ENCODE measurements around the gene OGFRL1. TPM values are rescaled to one million over a fixed set of nuclear protein-coding genes. Genes with fewer than 3 reads are reported as not detected.

Gene OGFRL1
- total RNA-seq, 1 experiment from 2014 or later: 5.4 TPM

DNA sequence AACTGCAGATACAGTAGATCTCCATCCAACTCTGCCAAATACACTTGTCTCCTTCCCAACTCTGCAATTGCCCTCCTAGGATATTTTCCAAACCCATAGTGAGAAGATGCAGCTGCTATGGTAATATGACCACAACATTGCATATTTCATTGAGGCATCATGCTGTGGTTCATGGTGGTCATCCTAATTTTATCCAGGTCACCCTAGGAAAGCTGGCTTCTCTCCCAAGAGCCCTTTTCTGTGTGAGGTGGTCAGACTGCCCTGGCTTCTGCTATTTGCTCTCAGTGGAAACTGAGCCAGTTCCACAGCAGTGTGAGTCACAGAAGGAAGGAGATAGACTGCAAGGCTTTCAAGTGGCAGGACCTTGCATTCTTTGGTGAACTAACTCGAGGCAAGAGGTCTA is 5.5 kb downstream of the OGFRL1 start:
- DNase-seq (ENCODE audit: low spot score) (no peak), ATAC-seq (no peak)
- peaks cover 54% of the 10 kb centered on the region for H3K4me1 Mint-ChIP-seq
- POLR2A ChIA-PET: no interaction called here
- peaks cover 12% of the 10 kb centered on the region for H3K36me3 Mint-ChIP-seq
- no peaks in the 10 kb centered on the region for H3K27me3 Mint-ChIP-seq (ENCODE audit: low read depth)
- no peak overlapping the region for H3K27ac Mint-ChIP-seq
- no peak overlapping the region for H3K4me3 Mint-ChIP-seq
- CTCF ChIA-PET: no interaction called here
- TF ChIP-seq, protein P1, sequence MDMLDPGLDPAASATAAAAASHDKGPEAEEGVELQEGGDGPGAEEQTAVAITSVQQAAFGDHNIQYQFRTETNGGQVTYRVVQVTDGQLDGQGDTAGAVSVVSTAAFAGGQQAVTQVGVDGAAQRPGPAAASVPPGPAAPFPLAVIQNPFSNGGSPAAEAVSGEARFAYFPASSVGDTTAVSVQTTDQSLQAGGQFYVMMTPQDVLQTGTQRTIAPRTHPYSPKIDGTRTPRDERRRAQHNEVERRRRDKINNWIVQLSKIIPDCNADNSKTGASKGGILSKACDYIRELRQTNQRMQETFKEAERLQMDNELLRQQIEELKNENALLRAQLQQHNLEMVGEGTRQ (CRISPR knock-in tag; IDR thresholded peaks at IDR 0.05): no peak
- TF ChIP-seq NR3C1 (CRISPR knock-in tag; conservative IDR thresholded peaks at IDR 0.05; ENCODE audit: low read depth) (no peak), GRHL2 (CRISPR knock-in tag; IDR thresholded peaks at IDR 0.05; ENCODE audit: insufficient replicate concordance, severe bottlenecking) (no peak), ZNF671 (CRISPR knock-in tag; IDR thresholded peaks at IDR 0.05) (no peak), ZBTB21 (CRISPR knock-in tag; IDR thresholded peaks at IDR 0.05; ENCODE audit: borderline replicate concordance) (no peak), NFYB (CRISPR knock-in tag; conservative IDR thresholded peaks at IDR 0.05; ENCODE audit: low read depth) (no peak), NR2C2 (CRISPR knock-in tag; IDR thresholded peaks at IDR 0.05) (no peak), NFATC4 (CRISPR knock-in tag; IDR thresholded peaks at IDR 0.05) (no peak)
- TF ChIP-seq, protein P2, sequence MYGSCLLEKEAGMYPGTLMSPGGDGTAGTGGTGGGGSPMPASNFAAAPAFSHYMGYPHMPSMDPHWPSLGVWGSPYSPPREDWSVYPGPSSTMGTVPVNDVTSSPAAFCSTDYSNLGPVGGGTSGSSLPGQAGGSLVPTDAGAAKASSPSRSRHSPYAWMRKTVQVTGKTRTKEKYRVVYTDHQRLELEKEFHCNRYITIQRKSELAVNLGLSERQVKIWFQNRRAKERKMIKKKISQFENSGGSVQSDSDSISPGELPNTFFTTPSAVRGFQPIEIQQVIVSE (CRISPR knock-in tag; IDR thresholded peaks at IDR 0.05; ENCODE audit: borderline replicate concordance): no peak
- TF ChIP-seq, protein P3, sequence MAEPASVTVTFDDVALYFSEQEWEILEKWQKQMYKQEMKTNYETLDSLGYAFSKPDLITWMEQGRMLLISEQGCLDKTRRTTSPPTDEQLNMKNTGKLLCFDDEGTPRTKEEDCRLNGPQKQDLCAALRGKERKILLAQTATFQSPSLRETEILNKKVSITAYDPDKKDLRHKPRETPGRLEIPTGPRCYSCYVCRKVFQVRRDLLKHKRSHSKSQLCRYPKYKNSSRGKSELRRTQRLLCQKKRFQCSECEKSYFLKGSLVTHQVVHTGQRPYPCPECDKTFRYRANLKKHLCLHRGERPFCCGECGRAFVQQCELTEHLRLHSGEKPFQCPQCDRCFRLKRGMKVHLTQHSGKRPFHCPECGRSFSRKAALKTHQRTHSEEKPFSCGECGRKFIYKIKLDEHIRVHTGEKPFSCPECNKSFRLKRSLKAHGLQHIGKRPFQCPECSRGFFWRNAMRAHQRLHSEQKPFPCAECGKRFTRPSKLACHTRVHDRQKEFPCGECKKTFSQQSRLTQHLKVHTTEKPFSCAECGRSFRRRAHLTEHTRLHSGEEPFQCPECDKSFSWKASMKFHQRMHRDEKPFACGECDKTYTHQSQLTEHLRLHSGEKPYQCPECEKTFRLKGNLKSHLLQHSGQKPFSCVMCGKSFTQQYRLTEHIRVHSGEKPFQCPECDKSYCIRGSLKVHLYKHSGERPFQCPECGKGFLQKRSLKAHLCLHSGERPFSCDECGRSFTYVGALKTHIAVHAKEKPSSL (CRISPR knock-in tag; conservative IDR thresholded peaks at IDR 0.05): no peak
- TF ChIP-seq, protein P4, sequence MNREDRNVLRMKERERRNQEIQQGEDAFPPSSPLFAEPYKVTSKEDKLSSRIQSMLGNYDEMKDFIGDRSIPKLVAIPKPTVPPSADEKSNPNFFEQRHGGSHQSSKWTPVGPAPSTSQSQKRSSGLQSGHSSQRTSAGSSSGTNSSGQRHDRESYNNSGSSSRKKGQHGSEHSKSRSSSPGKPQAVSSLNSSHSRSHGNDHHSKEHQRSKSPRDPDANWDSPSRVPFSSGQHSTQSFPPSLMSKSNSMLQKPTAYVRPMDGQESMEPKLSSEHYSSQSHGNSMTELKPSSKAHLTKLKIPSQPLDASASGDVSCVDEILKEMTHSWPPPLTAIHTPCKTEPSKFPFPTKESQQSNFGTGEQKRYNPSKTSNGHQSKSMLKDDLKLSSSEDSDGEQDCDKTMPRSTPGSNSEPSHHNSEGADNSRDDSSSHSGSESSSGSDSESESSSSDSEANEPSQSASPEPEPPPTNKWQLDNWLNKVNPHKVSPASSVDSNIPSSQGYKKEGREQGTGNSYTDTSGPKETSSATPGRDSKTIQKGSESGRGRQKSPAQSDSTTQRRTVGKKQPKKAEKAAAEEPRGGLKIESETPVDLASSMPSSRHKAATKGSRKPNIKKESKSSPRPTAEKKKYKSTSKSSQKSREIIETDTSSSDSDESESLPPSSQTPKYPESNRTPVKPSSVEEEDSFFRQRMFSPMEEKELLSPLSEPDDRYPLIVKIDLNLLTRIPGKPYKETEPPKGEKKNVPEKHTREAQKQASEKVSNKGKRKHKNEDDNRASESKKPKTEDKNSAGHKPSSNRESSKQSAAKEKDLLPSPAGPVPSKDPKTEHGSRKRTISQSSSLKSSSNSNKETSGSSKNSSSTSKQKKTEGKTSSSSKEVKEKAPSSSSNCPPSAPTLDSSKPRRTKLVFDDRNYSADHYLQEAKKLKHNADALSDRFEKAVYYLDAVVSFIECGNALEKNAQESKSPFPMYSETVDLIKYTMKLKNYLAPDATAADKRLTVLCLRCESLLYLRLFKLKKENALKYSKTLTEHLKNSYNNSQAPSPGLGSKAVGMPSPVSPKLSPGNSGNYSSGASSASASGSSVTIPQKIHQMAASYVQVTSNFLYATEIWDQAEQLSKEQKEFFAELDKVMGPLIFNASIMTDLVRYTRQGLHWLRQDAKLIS (CRISPR knock-in tag; IDR thresholded peaks at IDR 0.05; ENCODE audit: borderline replicate concordance): no peak
- TF ChIP-seq, protein P5, sequence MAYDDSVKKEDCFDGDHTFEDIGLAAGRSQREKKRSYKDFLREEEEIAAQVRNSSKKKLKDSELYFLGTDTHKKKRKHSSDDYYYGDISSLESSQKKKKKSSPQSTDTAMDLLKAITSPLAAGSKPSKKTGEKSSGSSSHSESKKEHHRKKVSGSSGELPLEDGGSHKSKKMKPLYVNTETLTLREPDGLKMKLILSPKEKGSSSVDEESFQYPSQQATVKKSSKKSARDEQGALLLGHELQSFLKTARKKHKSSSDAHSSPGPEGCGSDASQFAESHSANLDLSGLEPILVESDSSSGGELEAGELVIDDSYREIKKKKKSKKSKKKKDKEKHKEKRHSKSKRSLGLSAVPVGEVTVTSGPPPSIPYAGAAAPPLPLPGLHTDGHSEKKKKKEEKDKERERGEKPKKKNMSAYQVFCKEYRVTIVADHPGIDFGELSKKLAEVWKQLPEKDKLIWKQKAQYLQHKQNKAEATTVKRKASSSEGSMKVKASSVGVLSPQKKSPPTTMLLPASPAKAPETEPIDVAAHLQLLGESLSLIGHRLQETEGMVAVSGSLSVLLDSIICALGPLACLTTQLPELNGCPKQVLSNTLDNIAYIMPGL (CRISPR knock-in tag; IDR thresholded peaks at IDR 0.05): no peak
- H3K9me3 Mint-ChIP-seq: no peaks in the 10 kb centered on the region

DNA sequence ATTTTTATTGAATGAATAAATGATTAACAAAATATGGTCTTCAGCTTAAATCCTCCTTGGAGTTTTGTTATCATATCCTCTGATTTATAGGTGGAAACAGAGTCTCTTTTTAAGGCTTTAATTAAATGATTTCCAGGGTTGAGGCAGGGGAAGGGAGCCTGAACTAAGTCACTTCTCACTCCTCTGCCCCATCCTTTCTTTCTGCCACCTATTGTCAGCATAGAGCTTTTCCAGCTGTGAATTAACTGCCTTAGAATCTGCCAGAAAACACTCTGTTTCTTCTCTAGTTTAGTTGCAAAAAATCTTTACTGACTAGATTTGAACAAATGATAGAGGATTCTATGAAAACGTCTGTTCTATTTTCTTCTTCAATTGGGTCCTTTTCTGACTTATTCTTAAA is 9.8 kb downstream of the OGFRL1 start:
- peak; percentile 83 for ATAC-seq
- peaks cover 31% of the 10 kb centered on the region for H3K4me1 Mint-ChIP-seq
- ChIA-PET CTCF (interaction anchor here (1.2 kb wide), 1 partner anchor 9 kb away, joined by 4 read pairs; no protein-coding TSS in a partner anchor), POLR2A (no interaction called here)
- no peak overlapping the region for H3K4me3 Mint-ChIP-seq
- no peaks in the 10 kb centered on the region for H3K9me3 Mint-ChIP-seq
- DNase-seq (ENCODE audit: low spot score): no peak
- peaks cover 9% of the 10 kb centered on the region for H3K36me3 Mint-ChIP-seq
- H3K27ac Mint-ChIP-seq: 0 out of 2 replicates have a peak overlapping the region, but pooled peaks have one; percentile 38
- H3K27me3 Mint-ChIP-seq (ENCODE audit: low read depth): no peaks in the 10 kb centered on the region
- TF ChIP-seq ZMAT4 (CRISPR knock-in tag; IDR thresholded peaks at IDR 0.05): no peak
- no peak for TF ChIP-seq ZSCAN18 (CRISPR knock-in tag; IDR thresholded peaks at IDR 0.05)
- no peak for TF ChIP-seq ZNF219 (CRISPR knock-in tag; IDR thresholded peaks at IDR 0.05; ENCODE audit: borderline replicate concordance)
- TF ChIP-seq, protein P6, sequence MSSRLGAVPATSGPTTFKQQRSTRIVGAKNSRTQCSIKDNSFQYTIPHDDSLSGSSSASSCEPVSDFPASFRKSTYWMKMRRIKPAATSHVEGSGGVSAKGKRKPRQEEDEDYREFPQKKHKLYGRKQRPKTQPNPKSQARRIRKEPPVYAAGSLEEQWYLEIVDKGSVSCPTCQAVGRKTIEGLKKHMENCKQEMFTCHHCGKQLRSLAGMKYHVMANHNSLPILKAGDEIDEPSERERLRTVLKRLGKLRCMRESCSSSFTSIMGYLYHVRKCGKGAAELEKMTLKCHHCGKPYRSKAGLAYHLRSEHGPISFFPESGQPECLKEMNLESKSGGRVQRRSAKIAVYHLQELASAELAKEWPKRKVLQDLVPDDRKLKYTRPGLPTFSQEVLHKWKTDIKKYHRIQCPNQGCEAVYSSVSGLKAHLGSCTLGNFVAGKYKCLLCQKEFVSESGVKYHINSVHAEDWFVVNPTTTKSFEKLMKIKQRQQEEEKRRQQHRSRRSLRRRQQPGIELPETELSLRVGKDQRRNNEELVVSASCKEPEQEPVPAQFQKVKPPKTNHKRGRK (CRISPR knock-in tag; IDR thresholded peaks at IDR 0.05; ENCODE audit: borderline replicate concordance): no peak
- no peak for TF ChIP-seq CREM (CRISPR knock-in tag; IDR thresholded peaks at IDR 0.05)
- no peak for TF ChIP-seq IRF2 (CRISPR knock-in tag; IDR thresholded peaks at IDR 0.05; ENCODE audit: borderline replicate concordance, low read depth)
- TF ChIP-seq PREB (CRISPR knock-in tag; IDR thresholded peaks at IDR 0.05; ENCODE audit: borderline replicate concordance): no peak

Data from WTC11 (cell line).